Type B pancreatic cell (in vitro differentiated cells): ENCODE measurements around the gene HAUS5. TPM values are rescaled to one million over a fixed set of nuclear protein-coding genes. Genes with fewer than 3 reads are reported as not detected.
A peak's percentile ranks its signal among the peaks of the same experiment; 100 is the strongest.
"Not testable (repeated sequence)": the region's sequence is repeated elsewhere in the genome, so short reads cannot be mapped to it uniquely, and the experiment has no call there.

Source experiments
- DNase-seq: peaks from one replicate; pipeline ENCODE4 v3.0.0; 2021; ENCODE audit warnings: mixed read lengths; ENCODE audit not compliant: unreplicated experiment; ENCODE audit errors: extremely low spot score
- H3K27ac Mint-ChIP-seq: 2 replicates; pipeline ENCODE4 v1.8.0; 2021; ENCODE audit warnings: mild to moderate bottlenecking, mixed read lengths
- H3K27me3 Mint-ChIP-seq: 2 replicates; pipeline ENCODE4 v1.8.0; 2021; ENCODE audit warnings: mixed read lengths
- H3K36me3 Mint-ChIP-seq: 2 replicates; pipeline ENCODE4 v1.8.0; 2021; ENCODE audit warnings: mixed read lengths
- H3K4me1 Mint-ChIP-seq: one replicate; pipeline ENCODE4 v1.8.0; 2021; ENCODE audit warnings: mixed read lengths; ENCODE audit not compliant: unreplicated experiment
- H3K4me3 Mint-ChIP-seq: 2 replicates; pipeline ENCODE4 v1.8.0; 2021; ENCODE audit warnings: mild to moderate bottlenecking, mixed read lengths
- H3K9me3 Mint-ChIP-seq: 2 replicates; pipeline ENCODE4 v1.8.0; 2021; ENCODE audit warnings: mixed read lengths
- CTCF ChIP-seq: fragments of 200-600 bp; sonication (generic); conservative IDR thresholded peaks from 2 replicates; pipeline ENCODE4 v1.5.0; 2021; ENCODE audit warnings: antibody characterized with exemption, mild to moderate bottlenecking
- total RNA-seq: library from RNA; stranded (reverse); gene quantifications from 2 replicates; pipeline ENCODE4 v1.2.1, GENCODE V29; 2021; ENCODE audit warnings: low replicate concordance

Gene HAUS5
- total RNA-seq, 1 donor from 2014 or later: 42.6 TPM

GRCh38 chr19:35644987-35645679 is 32.6 kb downstream of the HAUS5 start:
- H3K27ac Mint-ChIP-seq: peak overlapping the region; percentile 86
- no peak for DNase-seq
- H3K36me3 Mint-ChIP-seq: no peaks in the 10 kb centered on the region
- peaks cover 19% of the 10 kb centered on the region for H3K4me1 Mint-ChIP-seq
- H3K27me3 Mint-ChIP-seq: peaks cover 2% of the 10 kb centered on the region
- H3K4me3 Mint-ChIP-seq: peak overlapping the region; percentile 90
- H3K9me3 Mint-ChIP-seq: no peaks in the 10 kb centered on the region
- peak; percentile 33 for TF ChIP-seq CTCF

GRCh38 chr19:35645680-35646511 is 33.4 kb downstream of the HAUS5 start:
- no peaks in the 10 kb centered on the region for H3K36me3 Mint-ChIP-seq

GRCh38 chr19:35648017-35648961 is 35.8 kb downstream of the HAUS5 start, which contains the start of gene COX6B1:
Gene COX6B1 (plus strand): TSS chr19:35648323. CDS start chr19:35651244, 2,921 bp downstream.
- peaks cover 16% of the 10 kb centered on the region for H3K4me1 Mint-ChIP-seq
- H3K9me3 Mint-ChIP-seq: no peaks in the 10 kb centered on the region
- peak; percentile 88 for DNase-seq
- peak within 1 kb of the TSS; percentile 97 for H3K27ac Mint-ChIP-seq
- no peaks in the 10 kb centered on the region for H3K36me3 Mint-ChIP-seq
- no peaks in the 10 kb centered on the region for H3K27me3 Mint-ChIP-seq
- no peak for TF ChIP-seq CTCF
- peak within 1 kb of the TSS; percentile 96 for H3K4me3 Mint-ChIP-seq

More at GRCh38 chr19:35645680-35646511, 33.4 kb downstream of the HAUS5 start:
- H3K27me3 Mint-ChIP-seq: peaks cover 2% of the 10 kb centered on the region
- no peak for TF ChIP-seq CTCF
- H3K9me3 Mint-ChIP-seq: no peaks in the 10 kb centered on the region
- no peak for DNase-seq
- H3K4me3 Mint-ChIP-seq: peak overlapping the region; percentile 90
- peak overlapping the region; percentile 86 for H3K27ac Mint-ChIP-seq
- H3K4me1 Mint-ChIP-seq: peaks cover 19% of the 10 kb centered on the region

GRCh38 chr19:35650581-35650980 is 38.0 kb downstream of the HAUS5 start:
- H3K27me3 Mint-ChIP-seq: no peaks in the 10 kb centered on the region
- peaks cover 7% of the 10 kb centered on the region for H3K4me1 Mint-ChIP-seq
- TF ChIP-seq CTCF: no peak
- no peak overlapping the region for H3K27ac Mint-ChIP-seq
- no peaks in the 10 kb centered on the region for H3K9me3 Mint-ChIP-seq
- DNase-seq: no peak
- peaks cover 5% of the 10 kb centered on the region for H3K36me3 Mint-ChIP-seq
- H3K4me3 Mint-ChIP-seq: peak overlapping the region; percentile 63

GRCh38 chr19:35654828-35655227 is 42.3 kb downstream of the HAUS5 start:
- not testable (repeated sequence) for H3K9me3 Mint-ChIP-seq, H3K4me3 Mint-ChIP-seq, DNase-seq, H3K4me1 Mint-ChIP-seq, H3K27ac Mint-ChIP-seq, H3K27me3 Mint-ChIP-seq
- peaks cover 23% of the 10 kb centered on the region for H3K36me3 Mint-ChIP-seq
